ENCODE results near the gene MTA1.

- TF ChIP-seq CTCF (conservative IDR thresholded peaks at IDR 0.05 in 1 of 2, IDR thresholded peaks at IDR 0.05 in 1 of 2; ENCODE audit: extremely low read depth in 1 of 2, insufficient read depth in 1 of 2, low read depth in 1 of 2, low read length in 2 of 2) (no peak), EZH2 (IDR thresholded peaks at IDR 0.05; ENCODE audit: borderline replicate concordance, low read length) (no peak)
Observed at GRCh38 chr14:105465209-105466031, 45.8 kb downstream of the MTA1 start.
